MCF 10A (cell line): Measurements from ENCODE around the gene PTK6. TPM values are rescaled to one million over a fixed set of nuclear protein-coding genes. Genes with fewer than 3 reads are reported as not detected.

Experiments used
- BruUV-seq: library from RNA; stranded (reverse); fragments of 400-500 nt; replicated peaks from 2 replicates; lab custom pipeline; 2021; lab: Mats Ljungman, UMichigan
- CTCF ChIA-PET: fragments of 300-600 bp; sonication (Branson Sonifier 250); formaldehyde crosslinking; extraction: SDS; loops from one replicate; lab custom pipeline; 2021; ENCODE audit warnings: antibody characterized with exemption, inconsistent platforms; lab: Yijun Ruan, JAX
- POLR2A ChIA-PET: fragments of 300-600, 350-650 bp; sonication (Branson Sonifier 250); formaldehyde crosslinking; extraction: SDS; loops from one replicate; lab custom pipeline; 2020; ENCODE audit warnings: antibody characterized with exemption, inconsistent platforms; lab: Yijun Ruan, JAX
- DNase-seq: peaks from one replicate; pipeline ENCODE4 v3.0.0-alpha.2; 2018; ENCODE audit not compliant: unreplicated experiment
- H3K27ac Mint-ChIP-seq: one replicate; pipeline ENCODE4 v1.8.0; 2022; ENCODE audit warnings: mild to moderate bottlenecking, low read depth, mixed read lengths; ENCODE audit not compliant: unreplicated experiment
- H3K27me3 Mint-ChIP-seq: one replicate; pipeline ENCODE4 v1.8.0; 2022; ENCODE audit warnings: mixed read lengths; ENCODE audit not compliant: insufficient read depth, unreplicated experiment
- H3K36me3 Mint-ChIP-seq: one replicate; pipeline ENCODE4 v1.8.0; 2022; ENCODE audit warnings: mild to moderate bottlenecking, moderate library complexity, mixed read lengths; ENCODE audit not compliant: insufficient read depth, unreplicated experiment
- H3K4me1 Mint-ChIP-seq: one replicate; pipeline ENCODE4 v1.8.0; 2022; ENCODE audit warnings: mixed read lengths; ENCODE audit not compliant: insufficient read depth, unreplicated experiment
- H3K4me3 Mint-ChIP-seq: one replicate; pipeline ENCODE4 v1.8.0; 2022; ENCODE audit warnings: mild to moderate bottlenecking, moderate library complexity, mixed read lengths; ENCODE audit not compliant: unreplicated experiment
- H3K9me3 Mint-ChIP-seq: one replicate; pipeline ENCODE4 v1.8.0; 2022; ENCODE audit warnings: mixed read lengths; ENCODE audit not compliant: unreplicated experiment
- intact Hi-C: fragments of 100-400 bp; cut with micrococcal nuclease; formaldehyde crosslinking; loops from 2 replicates; pipeline ENCODE4 v1.14.1; 2022
- total RNA-seq: library from RNA; stranded (reverse); gene quantifications from 2 replicates; pipeline ENCODE4 v1.2.3, GENCODE V29; 2022
- TF ChIP-seq, protein P1 (sequence below): fragments of 200-600 bp; IDR thresholded peaks from one replicate; pipeline ENCODE4 v1.8.0; 2022; ENCODE audit warnings: antibody characterized with exemption, mild to moderate bottlenecking; ENCODE audit not compliant: unreplicated experiment

Gene PTK6
- total RNA-seq, 1 experiment from 2014 or later = 4.4 TPM

DNA sequence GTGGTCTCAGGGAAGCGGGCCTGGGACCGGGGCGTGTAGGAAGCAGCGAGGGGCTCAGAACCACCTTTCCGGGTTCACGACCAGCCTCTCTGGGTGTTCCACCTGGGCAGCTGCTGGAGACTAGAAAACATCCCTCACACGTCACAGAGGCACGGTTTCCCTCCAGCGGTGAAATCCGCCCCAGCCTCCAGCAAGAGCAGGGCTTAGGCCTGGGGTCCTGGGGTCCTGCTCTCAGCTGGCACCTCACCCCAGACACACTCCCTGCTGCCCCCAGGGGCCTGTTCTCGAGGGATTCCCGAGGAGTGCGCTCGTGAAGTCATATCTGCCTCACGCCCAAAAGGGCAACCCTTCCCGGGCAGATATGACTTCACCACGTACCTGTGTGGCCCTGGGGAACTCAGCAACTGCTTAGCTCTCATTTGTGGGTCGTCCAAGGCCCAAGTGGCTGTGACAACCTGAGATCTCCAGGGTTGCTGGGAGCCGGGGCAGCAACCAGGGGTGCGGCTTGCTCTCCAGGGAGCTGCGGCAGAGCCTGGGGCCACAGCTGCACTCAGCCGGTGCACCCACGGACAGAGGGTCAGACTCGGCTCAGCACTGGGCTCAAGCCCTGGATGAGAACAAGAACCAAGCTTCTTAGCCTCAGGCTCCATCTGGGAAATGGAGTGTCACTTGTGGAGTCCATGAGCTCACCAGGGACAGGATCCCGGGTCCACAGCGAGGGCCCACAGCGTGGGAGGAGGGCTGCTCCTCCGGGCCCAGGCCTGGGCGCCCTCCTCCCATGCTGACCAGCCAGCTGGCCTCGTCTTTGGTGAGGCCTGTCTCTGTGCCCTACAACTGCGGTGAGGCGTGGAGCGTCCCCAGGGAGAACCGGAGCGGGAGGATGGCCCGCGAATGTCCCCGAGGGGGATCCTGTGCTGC is 17.4 kb upstream of the PTK6 start:
- Mint-ChIP-seq H3K4me1 (no peaks in the 10 kb centered on the region), H3K4me3 (no peak overlapping the region), H3K36me3 (no peaks in the 10 kb centered on the region), H3K27ac (no peak overlapping the region), H3K27me3 (no peaks in the 10 kb centered on the region), H3K9me3 (no peaks in the 10 kb centered on the region)
- ChIA-PET POLR2A (interaction anchor here (0.5 to 1.9 kb wide), 4 partner anchors 10 to 341 kb away, joined by 3 to 6 read pairs (median 4); no protein-coding TSS in a partner anchor), CTCF (interaction anchor here (0.5 kb wide), 1 partner anchor 441 kb away, joined by 3 read pairs; no protein-coding TSS in a partner anchor)
- intact Hi-C loops = no loop called here
- TF ChIP-seq, protein P1, sequence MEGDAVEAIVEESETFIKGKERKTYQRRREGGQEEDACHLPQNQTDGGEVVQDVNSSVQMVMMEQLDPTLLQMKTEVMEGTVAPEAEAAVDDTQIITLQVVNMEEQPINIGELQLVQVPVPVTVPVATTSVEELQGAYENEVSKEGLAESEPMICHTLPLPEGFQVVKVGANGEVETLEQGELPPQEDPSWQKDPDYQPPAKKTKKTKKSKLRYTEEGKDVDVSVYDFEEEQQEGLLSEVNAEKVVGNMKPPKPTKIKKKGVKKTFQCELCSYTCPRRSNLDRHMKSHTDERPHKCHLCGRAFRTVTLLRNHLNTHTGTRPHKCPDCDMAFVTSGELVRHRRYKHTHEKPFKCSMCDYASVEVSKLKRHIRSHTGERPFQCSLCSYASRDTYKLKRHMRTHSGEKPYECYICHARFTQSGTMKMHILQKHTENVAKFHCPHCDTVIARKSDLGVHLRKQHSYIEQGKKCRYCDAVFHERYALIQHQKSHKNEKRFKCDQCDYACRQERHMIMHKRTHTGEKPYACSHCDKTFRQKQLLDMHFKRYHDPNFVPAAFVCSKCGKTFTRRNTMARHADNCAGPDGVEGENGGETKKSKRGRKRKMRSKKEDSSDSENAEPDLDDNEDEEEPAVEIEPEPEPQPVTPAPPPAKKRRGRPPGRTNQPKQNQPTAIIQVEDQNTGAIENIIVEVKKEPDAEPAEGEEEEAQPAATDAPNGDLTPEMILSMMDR = no peak
- no peak for DNase-seq
- BruUV-seq = no TSS peak

DNA sequence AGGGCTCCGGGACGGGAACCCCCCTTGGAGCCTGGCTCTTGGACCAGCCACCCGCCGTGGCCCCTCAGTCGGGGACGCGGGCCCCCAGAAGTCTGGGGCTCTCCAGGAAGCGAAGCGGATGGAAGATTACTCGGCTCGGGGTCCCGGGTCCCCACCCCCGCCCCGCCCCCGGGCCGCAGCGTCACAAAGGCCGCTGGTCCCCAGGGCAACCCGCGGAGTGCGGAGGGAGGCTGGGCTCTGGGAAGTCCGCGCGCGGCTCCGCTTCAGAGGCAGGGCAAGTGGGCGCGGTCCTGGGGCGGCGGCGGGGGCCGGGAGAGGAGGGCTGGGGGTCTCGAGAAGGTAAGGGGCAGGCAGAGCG is 16.7 kb upstream of the PTK6 start, which contains the start of gene FNDC11:
FNDC11 (plus strand) TSS at position 227 of the 358 bp plus-strand sequence. CDS start 1,505 bp downstream, outside the sequence.
- DNase-seq = no peak
- no peak within 1 kb of the TSS for H3K27ac Mint-ChIP-seq
- H3K4me3 Mint-ChIP-seq = peak within 1 kb of the TSS; percentile 10
- BruUV-seq = no TSS peak
- H3K27me3 Mint-ChIP-seq = no peaks in the 10 kb centered on the region
- intact Hi-C loops = no loop called here
- H3K4me1 Mint-ChIP-seq = no peaks in the 10 kb centered on the region
- CTCF ChIA-PET = no interaction called here
- TF ChIP-seq, protein P1 = no peak
- H3K9me3 Mint-ChIP-seq = no peaks in the 10 kb centered on the region
- POLR2A ChIA-PET = interaction anchor here (0.5 to 1.9 kb wide), 3 partner anchors 9 to 342 kb away, joined by 3 to 6 read pairs (median 5); no protein-coding TSS in a partner anchor
- no peaks in the 10 kb centered on the region for H3K36me3 Mint-ChIP-seq

DNA sequence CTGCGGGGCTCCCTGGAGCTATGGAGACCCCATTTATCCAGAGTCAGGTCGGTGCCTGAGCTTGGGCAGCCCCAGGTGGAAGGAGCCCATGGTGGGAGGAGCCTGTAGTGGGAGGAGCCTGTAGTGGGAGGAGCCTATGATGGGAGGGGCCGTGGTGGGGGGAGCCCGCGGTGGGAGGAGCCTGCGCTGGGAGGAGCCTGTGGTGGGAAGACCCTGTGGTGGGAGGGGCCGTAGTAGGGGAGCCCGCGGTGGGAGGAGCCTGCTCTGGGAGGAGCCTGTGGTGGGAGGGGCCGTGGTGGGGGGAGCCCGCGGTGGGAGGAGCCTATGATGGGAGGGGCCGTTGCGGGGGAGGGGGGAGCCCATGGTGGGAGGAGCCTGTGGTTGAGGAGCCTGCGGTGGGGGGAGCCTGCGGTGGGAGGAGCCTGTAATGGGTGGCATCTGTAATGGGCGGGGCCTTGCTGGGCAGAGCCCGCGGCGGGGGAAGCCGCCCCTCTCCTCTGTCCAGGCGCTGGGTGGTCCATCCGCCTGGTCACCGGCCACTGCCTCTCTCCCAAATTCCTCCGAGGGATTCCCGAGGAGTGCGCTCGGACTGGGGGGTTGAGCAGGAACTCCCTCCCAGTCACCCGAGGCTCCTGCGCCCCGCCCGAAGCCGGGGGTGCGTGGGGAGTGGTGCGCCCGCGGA is 16.2 kb upstream of the PTK6 start:
- POLR2A ChIA-PET = no interaction called here
- H3K4me3 Mint-ChIP-seq = peak overlapping the region; percentile 10
- H3K27me3 Mint-ChIP-seq = no peaks in the 10 kb centered on the region
- CTCF ChIA-PET = interaction anchor here (0.6 kb wide), 1 partner anchor 243 kb away, joined by 3 read pairs; no protein-coding TSS in a partner anchor
- no peaks in the 10 kb centered on the region for H3K4me1 Mint-ChIP-seq
- intact Hi-C loops = no loop called here
- BruUV-seq = no TSS peak
- no peak overlapping the region for H3K27ac Mint-ChIP-seq
- H3K9me3 Mint-ChIP-seq = no peaks in the 10 kb centered on the region
- H3K36me3 Mint-ChIP-seq = no peaks in the 10 kb centered on the region
- peak; percentile 75 for DNase-seq
- TF ChIP-seq, protein P1 = no peak
